SK-N-SH treated with all-trans-retinoic acid at 6 μM for 48 hours (cell line): ENCODE measurements around the gene TCERG1L.

Experiments used
- ARNTL ChIP-seq: fragments of 450-650 bp; formaldehyde crosslinking; IDR thresholded peaks from 2 replicates; pipeline ENCODE4 v1.5.0; 2020; ENCODE audit warnings: low read depth, mild to moderate bottlenecking, moderate library complexity, borderline replicate concordance
- CSRNP3 ChIP-seq: fragments of 250-450 bp; sonication (Bioruptor Pico); IDR thresholded peaks from 2 replicates; pipeline ENCODE4 v1.5.1; 2021; ENCODE audit warnings: mild to moderate bottlenecking, moderate library complexity
- GLIS3 ChIP-seq: fragments of 250-450 bp; sonication (Bioruptor Pico); IDR thresholded peaks from 2 replicates; pipeline ENCODE4 v1.5.0; 2020; ENCODE audit warnings: mild to moderate bottlenecking, moderate library complexity
- PPARA ChIP-seq: fragments of 250-450 bp; sonication (Bioruptor Pico); IDR thresholded peaks from 2 replicates; pipeline ENCODE4 v1.5.0; 2020; ENCODE audit warnings: mild to moderate bottlenecking, borderline replicate concordance
- RARB ChIP-seq: fragments of 250-450 bp; sonication (Bioruptor Pico); IDR thresholded peaks from 2 replicates; pipeline ENCODE4 v1.8.0; 2021; ENCODE audit warnings: mild to moderate bottlenecking, moderate library complexity
- SNAI2 ChIP-seq: fragments of 250-450 bp; sonication (Bioruptor Pico); IDR thresholded peaks from 2 replicates; pipeline ENCODE4 v1.5.0; 2020; ENCODE audit warnings: mild to moderate bottlenecking, moderate library complexity
- ZC3H10 ChIP-seq: fragments of 250-450 bp; sonication (Bioruptor Pico); IDR thresholded peaks from 2 replicates; pipeline ENCODE4 v1.5.1; 2021; ENCODE audit warnings: mild to moderate bottlenecking, moderate library complexity
- ZFP3 ChIP-seq: fragments of 250-450 bp; sonication (Bioruptor Pico); IDR thresholded peaks from 2 replicates; pipeline ENCODE4 v1.5.0; 2020; ENCODE audit warnings: mild to moderate bottlenecking, moderate library complexity
- ZFP30 ChIP-seq: fragments of 450-650 bp; formaldehyde crosslinking; IDR thresholded peaks from 2 replicates; pipeline ENCODE4 v1.5.0; 2022; ENCODE audit warnings: mild to moderate bottlenecking, moderate library complexity
- ZNF8 ChIP-seq: fragments of 450-650 bp; formaldehyde crosslinking; IDR thresholded peaks from 2 replicates; pipeline ENCODE4 v1.5.0; 2020; ENCODE audit warnings: mild to moderate bottlenecking, moderate library complexity
- TF ChIP-seq, protein P1 (sequence below): fragments of 250-450 bp; sonication (Bioruptor Pico); IDR thresholded peaks from 2 replicates; pipeline ENCODE4 v1.5.1; 2020; ENCODE audit warnings: low read depth, mild to moderate bottlenecking, moderate library complexity
- TF ChIP-seq, protein P2 (sequence below): fragments of 250-450 bp; sonication (Bioruptor Pico); IDR thresholded peaks from 2 replicates; pipeline ENCODE4 v1.8.0; 2020; ENCODE audit warnings: mild to moderate bottlenecking, moderate library complexity, borderline replicate concordance

DNA sequence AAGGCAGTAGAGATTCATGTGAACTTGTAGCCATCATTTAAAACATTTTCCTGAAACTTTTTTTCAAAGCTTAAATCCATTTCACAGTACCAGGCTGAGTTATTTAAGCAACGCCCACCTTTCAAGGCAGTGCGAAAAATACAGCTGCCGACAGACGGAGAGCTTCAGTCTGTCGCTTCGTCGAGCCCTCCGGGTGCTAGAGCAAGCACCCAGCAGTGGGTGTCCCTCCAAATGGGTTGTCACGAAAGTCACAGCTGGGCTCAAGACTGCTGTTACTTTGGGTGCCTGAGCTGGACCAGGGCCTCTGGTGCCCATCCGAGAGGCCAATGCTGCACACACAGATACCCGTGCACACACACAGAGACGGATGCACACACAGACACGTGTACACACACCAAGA, 135.6 kb downstream of the TCERG1L start:
- no peak for TF ChIP-seq ZFP3 (CRISPR knock-in tag)
- TF ChIP-seq, protein P1, sequence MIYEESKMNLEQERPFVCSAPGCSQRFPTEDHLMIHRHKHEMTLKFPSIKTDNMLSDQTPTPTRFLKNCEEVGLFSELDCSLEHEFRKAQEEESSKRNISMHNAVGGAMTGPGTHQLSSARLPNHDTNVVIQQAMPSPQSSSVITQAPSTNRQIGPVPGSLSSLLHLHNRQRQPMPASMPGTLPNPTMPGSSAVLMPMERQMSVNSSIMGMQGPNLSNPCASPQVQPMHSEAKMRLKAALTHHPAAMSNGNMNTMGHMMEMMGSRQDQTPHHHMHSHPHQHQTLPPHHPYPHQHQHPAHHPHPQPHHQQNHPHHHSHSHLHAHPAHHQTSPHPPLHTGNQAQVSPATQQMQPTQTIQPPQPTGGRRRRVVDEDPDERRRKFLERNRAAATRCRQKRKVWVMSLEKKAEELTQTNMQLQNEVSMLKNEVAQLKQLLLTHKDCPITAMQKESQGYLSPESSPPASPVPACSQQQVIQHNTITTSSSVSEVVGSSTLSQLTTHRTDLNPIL (CRISPR knock-in tag): no peak
- TF ChIP-seq ZC3H10: no peak
- no peak for TF ChIP-seq PPARA (CRISPR knock-in tag)
- no peak for TF ChIP-seq ZNF8 (CRISPR knock-in tag)
- TF ChIP-seq RARB (CRISPR knock-in tag): no peak
- TF ChIP-seq, protein P2, sequence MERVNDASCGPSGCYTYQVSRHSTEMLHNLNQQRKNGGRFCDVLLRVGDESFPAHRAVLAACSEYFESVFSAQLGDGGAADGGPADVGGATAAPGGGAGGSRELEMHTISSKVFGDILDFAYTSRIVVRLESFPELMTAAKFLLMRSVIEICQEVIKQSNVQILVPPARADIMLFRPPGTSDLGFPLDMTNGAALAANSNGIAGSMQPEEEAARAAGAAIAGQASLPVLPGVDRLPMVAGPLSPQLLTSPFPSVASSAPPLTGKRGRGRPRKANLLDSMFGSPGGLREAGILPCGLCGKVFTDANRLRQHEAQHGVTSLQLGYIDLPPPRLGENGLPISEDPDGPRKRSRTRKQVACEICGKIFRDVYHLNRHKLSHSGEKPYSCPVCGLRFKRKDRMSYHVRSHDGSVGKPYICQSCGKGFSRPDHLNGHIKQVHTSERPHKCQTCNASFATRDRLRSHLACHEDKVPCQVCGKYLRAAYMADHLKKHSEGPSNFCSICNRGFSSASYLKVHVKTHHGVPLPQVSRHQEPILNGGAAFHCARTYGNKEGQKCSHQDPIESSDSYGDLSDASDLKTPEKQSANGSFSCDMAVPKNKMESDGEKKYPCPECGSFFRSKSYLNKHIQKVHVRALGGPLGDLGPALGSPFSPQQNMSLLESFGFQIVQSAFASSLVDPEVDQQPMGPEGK: no peak
- no peak for TF ChIP-seq CSRNP3 (CRISPR knock-in tag)
- no peak for TF ChIP-seq ARNTL (CRISPR knock-in tag)
- no peak for TF ChIP-seq ZFP30 (CRISPR knock-in tag)
- TF ChIP-seq GLIS3 (CRISPR knock-in tag): no peak
- TF ChIP-seq SNAI2 (CRISPR knock-in tag): no peak
